ENCODE measurements around the gene EEF1A1.

EEF1A1 gene

GRCh38 chr6:73503027-73503772 is 17.6 kb downstream of the EEF1A1 start:
- DNase-seq: no peak

- no peak for DNase-seq
Observed at GRCh38 chr6:73497915-73498314, 22.9 kb downstream of the EEF1A1 start.

GRCh38 chr6:73491377-73491776 is 29.5 kb downstream of the EEF1A1 start:
- no peak for DNase-seq

GRCh38 chr6:73487473-73487872 is 33.4 kb downstream of the EEF1A1 start:
- no peak for DNase-seq

- no peak for DNase-seq
Observed at GRCh38 chr6:73484438-73484837, 36.4 kb downstream of the EEF1A1 start.

- no peak for DNase-seq
Observed at GRCh38 chr6:73481969-73482368, 38.9 kb downstream of the EEF1A1 start.

- DNase-seq: no peak
Observed at GRCh38 chr6:73477407-73477806, 43.4 kb downstream of the EEF1A1 start.

- DNase-seq: no peak
Observed at GRCh38 chr6:73476723-73477122, 44.1 kb downstream of the EEF1A1 start.

GRCh38 chr6:73471686-73472290 is 49.0 kb downstream of the EEF1A1 start:
- no peak for DNase-seq
